Ovary (tissue), 3 donors: ENCODE data around the gene PLA2G4F.

Experiments used
- POLR2A ChIP-seq: fragments of 450-650 bp; IDR thresholded peaks from one replicate; pipeline ENCODE4 v1.6.1; 2017; ENCODE audit warnings: antibody characterized with exemption, mild to moderate bottlenecking, moderate library complexity
- TF ChIP-seq, protein P1 (sequence below), 3 donors: fragments of 450-650 bp in 2 of 3; fragments of 200-600 bp in 1 of 3; IDR thresholded peaks; one replicate each; pipeline versions ENCODE4 v1.5.1 to v1.8.0; 2016 to 2022; ENCODE audit warnings: antibody characterized with exemption in 3 of 3, mild to moderate bottlenecking in 1 of 3
- donor health status: DM: no; HTN: no; CAD: no.

DNA sequence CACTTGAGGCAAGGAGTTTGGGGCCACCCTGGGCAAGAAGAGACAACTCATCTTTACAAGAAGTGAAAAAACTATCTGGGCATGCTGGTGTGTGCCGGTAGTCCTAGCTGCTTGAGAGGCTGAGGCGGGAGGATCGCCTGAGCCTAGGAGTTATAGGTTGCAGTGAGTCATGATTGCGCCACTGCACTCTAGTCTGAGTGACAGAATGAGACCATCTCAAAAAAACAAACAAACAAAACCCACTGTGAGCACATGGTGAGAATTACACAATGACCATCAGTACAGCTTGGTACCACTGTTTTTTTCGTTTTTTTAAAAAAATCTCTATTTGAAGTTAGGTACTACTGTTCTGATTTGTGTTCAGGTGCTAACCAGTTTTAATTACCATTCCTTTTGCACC is 38.1 kb upstream of the PLA2G4F start:
- no peak for TF ChIP-seq POLR2A
- TF ChIP-seq, protein P1, sequence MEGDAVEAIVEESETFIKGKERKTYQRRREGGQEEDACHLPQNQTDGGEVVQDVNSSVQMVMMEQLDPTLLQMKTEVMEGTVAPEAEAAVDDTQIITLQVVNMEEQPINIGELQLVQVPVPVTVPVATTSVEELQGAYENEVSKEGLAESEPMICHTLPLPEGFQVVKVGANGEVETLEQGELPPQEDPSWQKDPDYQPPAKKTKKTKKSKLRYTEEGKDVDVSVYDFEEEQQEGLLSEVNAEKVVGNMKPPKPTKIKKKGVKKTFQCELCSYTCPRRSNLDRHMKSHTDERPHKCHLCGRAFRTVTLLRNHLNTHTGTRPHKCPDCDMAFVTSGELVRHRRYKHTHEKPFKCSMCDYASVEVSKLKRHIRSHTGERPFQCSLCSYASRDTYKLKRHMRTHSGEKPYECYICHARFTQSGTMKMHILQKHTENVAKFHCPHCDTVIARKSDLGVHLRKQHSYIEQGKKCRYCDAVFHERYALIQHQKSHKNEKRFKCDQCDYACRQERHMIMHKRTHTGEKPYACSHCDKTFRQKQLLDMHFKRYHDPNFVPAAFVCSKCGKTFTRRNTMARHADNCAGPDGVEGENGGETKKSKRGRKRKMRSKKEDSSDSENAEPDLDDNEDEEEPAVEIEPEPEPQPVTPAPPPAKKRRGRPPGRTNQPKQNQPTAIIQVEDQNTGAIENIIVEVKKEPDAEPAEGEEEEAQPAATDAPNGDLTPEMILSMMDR (IDR thresholded peaks at IDR 0.05) = no peak
